Measurements from ENCODE around the gene TIAL1.

The TIAL1 gene

DNA sequence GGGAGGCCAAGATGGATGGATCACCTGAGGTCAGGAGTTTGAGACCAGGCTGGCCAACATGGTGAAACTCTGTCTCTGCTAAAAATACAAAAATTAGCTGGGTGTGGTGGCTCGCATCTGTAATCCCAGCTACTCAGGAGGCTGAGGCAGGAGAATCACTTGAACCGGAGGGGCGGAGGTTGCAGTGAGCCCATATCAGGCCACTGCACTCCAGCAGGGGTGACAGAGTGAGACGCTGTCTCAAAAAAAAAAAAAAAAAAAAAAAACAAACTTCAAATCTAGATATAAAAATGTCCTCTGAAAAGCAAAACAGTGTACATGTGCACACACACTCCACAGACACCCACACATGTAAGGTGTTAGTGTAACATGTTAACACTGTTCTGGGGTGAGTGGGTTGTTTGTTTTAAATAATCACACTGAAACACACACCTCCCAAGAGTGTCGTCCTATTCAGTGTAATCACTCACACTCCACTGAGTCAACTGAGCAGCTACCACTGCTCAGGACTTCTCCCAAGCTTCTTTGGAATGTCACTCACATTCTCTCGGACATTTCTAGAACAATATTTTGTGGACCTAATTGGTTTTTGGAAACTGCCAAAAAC, 41.5 kb downstream of the TIAL1 start:
- no peak overlapping the region for H3K4me3 ChIP-seq (ENCODE audit: low read depth, low read length)

- H3K4me3 ChIP-seq (ENCODE audit: low read depth, low read length) = no peak overlapping the region
Measured at GRCh38 chr10:119550827-119551226, 45.9 kb downstream of the TIAL1 start.

DNA sequence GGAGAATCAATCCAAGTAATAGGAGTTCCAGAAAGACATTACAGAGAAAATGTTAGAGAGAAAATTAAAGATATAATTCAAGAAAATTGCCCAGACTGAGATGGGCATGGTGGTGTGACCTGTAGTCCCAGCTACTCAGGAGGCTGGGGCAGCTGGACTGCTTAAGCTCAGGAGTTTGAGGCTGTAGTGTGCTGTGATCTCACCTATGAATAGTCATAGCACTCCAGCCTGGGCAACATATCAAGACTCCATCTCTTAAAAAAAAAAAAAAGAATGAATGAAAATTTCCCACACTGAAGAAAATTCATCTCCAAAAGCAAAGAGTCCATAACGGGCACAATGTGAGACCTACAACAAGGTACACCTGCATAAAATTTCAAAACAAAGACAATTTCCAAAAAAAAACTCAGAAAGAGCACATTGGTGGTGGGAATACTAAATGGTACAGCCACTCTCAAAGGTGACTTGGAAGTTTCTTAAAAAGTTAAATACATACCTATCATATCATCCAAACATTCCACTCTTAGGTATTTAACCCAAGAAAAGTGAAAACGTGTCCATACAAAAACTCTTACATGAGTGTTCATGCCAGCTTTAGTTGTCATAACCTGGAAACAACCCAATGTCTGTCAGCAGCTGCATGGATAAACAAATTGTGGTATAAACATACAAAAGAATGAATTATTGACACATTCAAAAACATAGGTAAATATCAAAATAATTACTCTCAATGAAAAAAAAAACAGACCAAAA, 47.3 kb downstream of the TIAL1 start:
- no peak overlapping the region for H3K4me3 ChIP-seq (ENCODE audit: low read depth, low read length)

GRCh38 chr10:119546009-119546408, 50.8 kb downstream of the TIAL1 start:
- no peak overlapping the region for H3K4me3 ChIP-seq (ENCODE audit: low read depth, low read length)

DNA sequence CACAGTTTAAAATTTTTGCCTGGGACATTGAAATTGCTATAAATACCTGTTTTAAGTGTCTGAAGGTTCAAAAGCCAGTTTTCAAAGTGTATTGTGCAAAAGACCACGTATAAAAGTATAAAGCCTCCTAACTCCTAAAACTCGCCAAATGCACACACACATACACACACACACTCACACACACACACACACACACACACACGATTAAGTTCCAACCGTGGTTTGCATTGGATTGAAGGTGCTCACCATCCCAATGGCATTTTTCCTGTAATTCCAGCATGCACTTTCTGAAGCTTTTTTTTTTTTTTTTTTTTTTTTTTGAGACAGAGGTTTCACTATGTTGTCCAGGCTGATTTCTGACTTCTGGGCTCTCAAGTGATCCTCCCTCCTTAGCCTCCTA, 51.5 kb downstream of the TIAL1 start:
- no peak overlapping the region for H3K4me3 ChIP-seq (ENCODE audit: low read depth, low read length)

GRCh38 chr10:119543814-119544642, 52.7 kb downstream of the TIAL1 start:
- peak overlapping the region; percentile 54 for H3K4me3 ChIP-seq (ENCODE audit: low read depth, low read length)

GRCh38 chr10:119542988-119543813, 53.6 kb downstream of the TIAL1 start:
- H3K4me3 ChIP-seq (ENCODE audit: low read depth, low read length) = peak overlapping the region; percentile 54

DNA sequence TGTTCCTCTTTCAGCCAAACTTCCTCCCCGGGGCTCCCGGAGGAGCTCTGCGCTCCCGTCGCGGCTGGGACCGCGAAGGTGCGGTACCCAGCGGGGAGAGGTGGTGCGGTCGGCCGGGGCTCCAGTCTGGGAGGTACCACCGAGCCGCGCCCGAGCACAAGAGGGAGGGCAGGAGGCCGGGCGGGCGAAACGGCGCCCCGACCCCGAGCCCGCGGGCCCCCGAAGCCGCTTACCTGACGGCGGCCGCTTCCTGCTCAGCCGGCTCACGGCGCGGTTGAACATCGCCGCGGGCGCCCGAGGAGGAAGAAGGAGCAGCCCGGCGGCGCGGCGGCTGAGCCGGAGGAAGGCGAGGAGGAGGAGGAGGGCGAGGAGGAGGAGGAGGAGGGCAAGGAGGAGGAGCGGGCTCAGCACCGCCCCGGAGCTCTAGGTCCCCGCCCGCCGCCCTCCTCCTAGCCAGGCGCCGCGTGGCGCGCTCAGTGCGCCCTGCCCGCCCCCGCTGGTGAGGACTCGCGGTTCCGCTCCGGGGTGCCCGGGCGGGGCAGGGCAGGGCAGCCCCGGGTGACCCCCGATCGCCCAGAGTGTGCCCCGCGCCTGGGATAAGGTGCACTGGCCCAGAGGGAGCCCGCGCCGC, 54.3 kb downstream of the TIAL1 start, which contains the start of gene RGS10:
RGS10 (minus strand) TSS at position 363 of the 631 bp plus-strand sequence; CDS start at position 282, 81 bp downstream.
- peak within 1 kb of the TSS; percentile 54 for H3K4me3 ChIP-seq (ENCODE audit: low read depth, low read length)

DNA sequence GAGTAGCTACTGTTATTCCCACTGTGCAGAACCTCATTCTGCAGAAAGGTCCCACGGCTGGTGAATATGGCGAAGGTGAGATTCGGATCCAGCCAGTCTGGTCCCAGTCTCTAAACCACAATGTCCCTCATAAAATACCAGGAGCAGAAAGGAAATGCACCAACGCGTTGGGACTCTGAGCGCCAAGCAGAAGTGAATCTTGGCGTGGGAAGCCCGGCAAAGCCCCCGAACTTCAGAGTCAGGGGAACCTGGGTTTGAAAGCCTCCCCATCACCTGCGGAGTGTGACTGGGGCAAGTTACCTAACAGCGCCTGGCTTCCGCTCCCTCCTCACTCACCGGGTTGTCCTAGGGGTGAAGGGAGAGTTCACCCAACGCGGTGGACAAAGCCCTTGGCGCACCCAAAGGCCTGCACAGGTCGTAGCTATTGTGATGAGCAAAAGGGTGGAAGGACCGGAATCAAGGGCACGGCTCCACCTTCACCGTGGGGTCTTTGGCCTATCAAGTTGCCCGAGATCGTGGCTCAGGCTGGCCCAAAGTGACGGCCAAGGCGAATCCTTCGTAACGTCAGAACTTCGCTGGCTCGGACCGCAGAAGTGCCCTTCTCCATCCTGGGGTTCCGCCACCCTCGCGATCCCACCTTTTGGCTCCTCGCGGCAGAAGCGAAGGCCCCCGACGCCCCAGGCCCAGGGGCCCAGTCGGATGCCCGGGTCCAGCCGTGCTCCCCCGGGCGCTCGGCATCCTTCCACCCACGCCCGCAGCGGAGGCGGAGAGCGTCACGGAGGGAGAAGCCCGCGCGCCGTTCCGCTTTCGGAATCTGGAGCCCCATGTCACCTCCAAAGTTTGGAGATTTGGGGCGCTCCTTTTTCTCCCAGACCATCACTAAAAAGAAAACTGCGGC, 55.1 kb downstream of the TIAL1 start:
- peak overlapping the region; percentile 54 for H3K4me3 ChIP-seq (ENCODE audit: low read depth, low read length)

- H3K4me3 ChIP-seq (ENCODE audit: low read depth, low read length) = no peak overlapping the region
Measured at GRCh38 chr10:119541046-119541445, 55.7 kb downstream of the TIAL1 start.

DNA sequence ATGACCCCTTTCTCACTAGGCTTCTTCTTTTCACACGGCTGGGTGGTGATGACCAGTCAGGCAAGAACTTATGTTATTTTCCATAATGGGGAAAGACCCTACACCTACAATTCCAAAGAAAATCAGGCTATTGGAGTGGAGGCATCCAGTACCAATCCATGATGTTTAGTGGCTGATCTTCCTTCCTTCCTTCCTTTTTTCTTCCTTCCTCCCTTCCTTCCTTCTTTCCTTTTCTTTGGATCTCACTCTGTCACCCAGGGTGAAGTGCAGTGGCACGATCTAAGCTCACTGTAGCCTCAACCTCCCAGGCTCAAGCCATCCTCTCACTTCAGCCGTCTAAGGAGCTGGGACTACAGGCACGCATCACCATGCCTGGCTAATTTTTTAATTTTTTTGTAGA, 56.7 kb downstream of the TIAL1 start:
- H3K4me3 ChIP-seq (ENCODE audit: low read depth, low read length) = no peak overlapping the region

- no peak overlapping the region for H3K4me3 ChIP-seq (ENCODE audit: low read depth, low read length)
Measured at GRCh38 chr10:119539359-119539825, 57.4 kb downstream of the TIAL1 start.

GRCh38 chr10:119538632-119539358, 58.0 kb downstream of the TIAL1 start:
- no peak overlapping the region for H3K4me3 ChIP-seq (ENCODE audit: low read depth, low read length)

DNA sequence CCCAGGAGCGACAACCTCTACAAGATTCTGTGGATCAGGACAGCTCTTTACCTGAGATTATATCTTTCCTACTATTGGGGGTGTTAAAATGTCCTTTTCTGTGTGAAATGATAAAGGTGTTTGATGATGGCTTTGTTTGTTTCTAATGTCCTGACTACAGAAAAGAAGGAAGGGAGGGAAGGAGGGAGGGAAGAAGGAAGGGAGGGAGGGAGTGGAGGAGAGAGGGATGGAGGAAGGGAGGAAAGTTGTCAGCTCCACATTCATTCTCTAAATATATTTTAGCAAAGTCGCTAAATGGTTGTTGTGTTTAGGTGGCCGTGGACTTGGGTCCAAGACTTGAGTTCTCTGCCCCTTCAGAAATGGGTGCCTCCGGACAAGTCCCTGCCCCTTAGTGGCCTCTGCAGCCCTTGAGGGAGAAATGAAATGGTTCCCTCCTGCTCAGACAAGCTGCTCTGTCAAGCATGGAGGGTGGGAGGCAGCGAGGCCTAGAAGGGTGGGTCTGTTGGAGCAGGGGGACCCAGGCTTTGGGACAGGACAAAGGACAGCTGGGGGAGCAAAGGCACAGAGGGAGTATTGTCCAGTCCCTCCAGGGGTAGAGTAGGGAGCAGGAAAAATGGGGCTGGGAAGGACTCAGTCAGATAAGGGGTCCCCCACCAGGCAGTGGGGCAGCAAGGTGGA, 58.7 kb downstream of the TIAL1 start:
- no peak overlapping the region for H3K4me3 ChIP-seq (ENCODE audit: low read depth, low read length)

DNA sequence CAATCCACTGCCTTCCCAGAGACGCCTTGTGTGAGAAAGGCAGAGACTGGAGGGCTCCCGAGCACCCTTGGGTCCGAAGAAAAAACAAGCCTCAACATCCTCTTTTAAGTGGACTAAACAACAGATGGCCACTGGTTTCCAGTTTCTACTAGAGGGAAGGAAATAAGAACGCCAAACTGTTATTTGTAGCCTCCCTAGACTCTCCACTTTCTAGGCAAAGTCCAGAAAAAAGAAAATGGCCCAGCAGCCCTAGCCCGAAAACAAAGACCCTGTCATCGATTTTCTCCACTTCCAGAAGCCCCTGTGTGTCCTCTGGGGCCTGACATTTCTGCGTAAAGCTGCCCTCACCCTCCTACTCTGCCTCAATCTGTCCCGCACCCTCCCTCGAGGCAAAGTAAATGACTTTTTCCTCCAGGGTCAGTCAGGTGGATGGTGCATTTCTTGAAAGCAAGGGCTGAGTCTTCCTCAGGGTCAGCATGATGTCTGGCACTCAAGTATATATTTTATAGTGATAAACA, 60.2 kb downstream of the TIAL1 start:
- H3K4me3 ChIP-seq (ENCODE audit: low read depth, low read length) = no peak overlapping the region

- H3K4me3 ChIP-seq (ENCODE audit: low read depth, low read length) = no peak overlapping the region
Measured at GRCh38 chr10:119535837-119536507, 60.8 kb downstream of the TIAL1 start.

DNA sequence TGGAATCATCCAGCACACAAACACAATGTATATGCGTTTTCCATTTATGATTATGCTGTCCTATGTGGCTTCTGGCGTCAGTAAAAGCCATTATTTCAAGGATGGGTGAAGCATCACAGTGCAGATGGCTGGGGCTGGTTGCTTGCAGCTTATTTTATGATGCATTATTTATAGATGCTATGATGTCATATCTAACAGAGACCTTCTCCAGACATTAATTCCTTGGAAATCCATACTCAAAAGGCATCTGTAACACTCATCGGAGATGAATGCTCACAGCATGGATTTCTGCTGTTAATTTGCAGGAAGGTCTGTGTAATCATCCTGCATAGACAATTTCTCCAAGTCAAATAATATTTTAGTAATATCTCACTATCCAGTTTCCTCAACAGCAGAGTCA, 61.5 kb downstream of the TIAL1 start:
- H3K4me3 ChIP-seq (ENCODE audit: low read depth, low read length) = no peak overlapping the region

Data from iPS-11a (cell line).